ENCODE measurements around the gene ZNRF1.
"Not testable (repeated sequence)": the region's sequence is repeated elsewhere in the genome, so short reads cannot be mapped to it uniquely, and the experiment has no call there.

Gene ZNRF1

GRCh38 chr16:74998481-74999218 lies at the start of gene ZNRF1:
Gene ZNRF1, plus strand, starts transcription at chr16:74999024. Its CDS starts 648 bp downstream, at chr16:74999672.
- peak; percentile 53 to 63 for DNase-seq (ENCODE audit: low read depth in 2 of 2)

DNA sequence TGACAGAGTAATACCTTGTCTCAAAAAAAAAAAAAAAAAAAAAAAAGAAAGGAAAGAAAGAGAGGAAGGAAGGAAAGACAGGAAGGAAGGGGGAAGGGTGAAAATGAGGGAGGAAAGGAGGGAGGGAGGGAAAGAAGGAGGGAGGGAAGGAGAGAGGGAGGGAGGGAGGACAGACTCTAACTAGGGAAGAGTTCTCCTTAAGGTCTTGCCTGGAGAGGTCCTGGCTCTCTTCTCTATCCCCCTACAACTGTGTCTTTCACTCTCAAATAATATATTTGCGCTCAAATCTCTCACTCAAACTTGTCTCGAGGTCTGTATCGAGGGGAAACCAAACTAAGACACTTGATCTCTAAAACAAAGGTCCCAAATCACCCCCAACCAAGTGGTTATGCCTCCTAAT lies 49.5 kb upstream of the ZNRF1 start:
- no peak for DNase-seq (ENCODE audit: low read depth in 2 of 2)

DNA sequence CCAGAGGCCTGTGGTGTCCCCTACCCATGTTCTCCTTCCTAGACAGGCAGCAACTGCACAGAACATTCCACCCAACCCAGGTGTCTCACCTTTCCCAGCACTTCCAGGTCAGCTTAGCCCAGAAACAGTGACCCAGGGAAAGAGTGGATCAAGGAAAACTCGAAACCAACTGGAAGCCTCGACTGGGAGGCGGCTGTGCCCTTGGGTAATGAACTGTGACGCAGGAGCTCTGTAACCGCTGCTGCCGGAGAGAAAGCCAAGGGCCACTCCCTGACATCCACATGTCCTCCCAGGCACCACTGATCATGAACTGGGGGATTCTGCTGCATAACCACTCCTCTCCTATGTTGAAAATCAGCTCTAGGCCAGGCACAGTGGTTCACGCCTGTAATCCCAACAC lies 48.3 kb upstream of the ZNRF1 start:
- DNase-seq (ENCODE audit: low read depth in 2 of 2), result no peak

- no peak for DNase-seq (ENCODE audit: low read depth in 2 of 2)
Measured at GRCh38 chr16:74951206-74951605, 47.6 kb upstream of the ZNRF1 start.

- no peak for DNase-seq (ENCODE audit: low read depth in 2 of 2)
Measured at GRCh38 chr16:74951681-74952080, 47.1 kb upstream of the ZNRF1 start.

- DNase-seq (ENCODE audit: low read depth in 2 of 2), result no peak
Measured at GRCh38 chr16:74954763-74955162, 44.1 kb upstream of the ZNRF1 start.

DNA sequence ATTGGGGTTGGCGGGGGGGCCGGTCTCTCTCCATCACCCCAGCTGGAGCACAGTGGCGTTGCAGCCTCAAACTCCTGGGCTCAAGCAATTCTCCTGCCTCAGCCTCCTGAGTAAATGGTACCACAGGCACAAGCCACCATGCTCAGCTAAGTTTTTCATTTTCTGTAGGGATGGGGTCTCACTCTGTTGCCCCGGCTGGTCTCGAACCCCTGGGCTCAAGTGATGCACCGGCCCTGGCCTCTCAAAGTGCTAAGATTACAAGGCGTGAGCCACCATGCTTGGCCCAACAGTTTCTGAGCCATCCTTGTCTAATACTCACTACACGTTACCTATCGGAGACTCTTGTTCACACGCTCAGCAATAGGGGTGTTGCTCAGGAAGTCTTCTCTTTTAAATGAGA lies 25.5 kb upstream of the ZNRF1 start:
- DNase-seq (ENCODE audit: low read depth in 2 of 2), result no peak

- no peak for DNase-seq (ENCODE audit: low read depth in 2 of 2)
Measured at GRCh38 chr16:74975591-74975990, 23.2 kb upstream of the ZNRF1 start.

DNA sequence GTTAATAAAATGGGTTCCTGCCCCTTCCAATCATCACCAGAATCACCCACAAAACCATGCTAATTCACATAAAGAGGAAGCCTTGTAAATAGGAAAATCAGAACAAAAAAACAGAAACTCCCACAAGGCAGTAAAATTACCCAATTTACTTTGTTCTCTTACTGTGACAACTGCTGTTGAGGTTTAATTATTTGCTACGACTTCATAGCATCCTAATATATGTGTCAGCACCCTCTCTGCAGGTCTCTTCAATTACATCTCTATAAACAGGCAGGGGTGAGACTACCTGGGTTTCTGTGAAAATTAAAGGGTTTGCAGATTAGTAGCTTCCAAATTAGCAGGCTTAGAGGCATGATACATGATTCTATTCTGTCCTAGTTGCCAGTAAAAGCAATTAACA lies 16.6 kb upstream of the ZNRF1 start:
- no peak for DNase-seq (ENCODE audit: low read depth in 2 of 2)

GRCh38 chr16:74984194-74984528 lies 14.7 kb upstream of the ZNRF1 start:
- DNase-seq (ENCODE audit: low read depth in 2 of 2), result no peak

- peak; percentile 95 to 99 for DNase-seq (ENCODE audit: low read depth in 2 of 2)
Measured at GRCh38 chr16:74984529-74985296, 14.1 kb upstream of the ZNRF1 start, which contains the start of gene WDR59. Gene WDR59, minus strand, starts transcription at chr16:74985123. Its CDS starts 106 bp downstream, at chr16:74985017.

DNA sequence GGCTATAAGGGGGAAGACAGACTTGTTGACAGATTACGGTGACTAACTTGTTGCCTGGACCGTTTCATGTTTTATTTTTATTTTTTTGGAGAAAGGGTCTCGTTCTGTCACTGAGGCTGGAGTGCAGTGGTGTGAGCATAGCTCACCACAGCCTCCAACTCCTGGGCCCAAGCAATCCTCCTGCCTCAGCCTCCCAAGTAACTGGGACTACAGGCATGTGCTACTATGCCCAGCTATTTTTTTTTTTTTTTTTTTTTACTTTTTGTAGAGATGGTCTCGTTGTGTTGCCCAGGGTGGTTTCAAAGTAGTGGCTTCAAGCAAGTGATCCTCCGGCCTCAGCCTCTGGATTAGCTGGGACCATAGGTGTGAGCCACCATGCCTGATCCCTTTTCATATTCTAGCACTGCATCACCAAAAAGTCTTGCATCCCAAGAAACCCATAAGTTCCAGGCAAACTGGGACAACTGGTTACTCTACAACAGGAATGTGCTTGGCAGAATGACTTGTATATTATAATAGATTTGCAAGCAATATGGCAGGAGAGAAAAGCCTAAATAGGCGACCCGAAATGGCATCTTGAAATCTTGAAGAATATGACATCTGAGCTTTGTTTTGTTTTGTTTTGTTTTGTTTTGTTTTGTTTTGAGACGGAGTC lies 11.7 kb upstream of the ZNRF1 start:
- DNase-seq (ENCODE audit: low read depth in 2 of 2), result no peak

DNA sequence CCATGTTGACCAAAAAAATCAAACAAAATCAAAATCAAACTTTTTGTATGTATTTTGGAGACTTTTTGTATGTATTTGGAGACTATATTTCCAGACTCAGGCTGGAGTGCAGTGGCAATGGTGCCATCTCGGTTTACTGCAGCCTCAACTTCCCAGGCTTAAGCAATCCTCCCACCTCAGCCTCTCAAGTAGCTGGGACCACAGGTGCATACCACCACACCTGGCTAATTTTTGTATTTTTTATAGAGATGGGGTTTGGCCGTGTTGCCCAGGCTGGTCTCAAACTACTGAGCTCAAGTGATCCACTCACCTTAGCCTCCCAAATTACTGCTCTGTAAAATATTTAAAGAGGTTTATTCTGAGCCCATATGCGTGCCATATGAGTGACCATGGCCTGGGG lies 9.0 kb upstream of the ZNRF1 start:
- DNase-seq (ENCODE audit: low read depth in 2 of 2), result not testable (repeated sequence)

- DNase-seq (ENCODE audit: low read depth in 2 of 2), result no peak
Measured at GRCh38 chr16:74990832-74991231, 8.0 kb upstream of the ZNRF1 start.

GRCh38 chr16:74991268-74991592 lies 7.6 kb upstream of the ZNRF1 start:
- no peak for DNase-seq (ENCODE audit: low read depth in 2 of 2)

GRCh38 chr16:74991593-74992403 lies 7.0 kb upstream of the ZNRF1 start:
- DNase-seq (ENCODE audit: low read depth in 2 of 2), result no peak

DNA sequence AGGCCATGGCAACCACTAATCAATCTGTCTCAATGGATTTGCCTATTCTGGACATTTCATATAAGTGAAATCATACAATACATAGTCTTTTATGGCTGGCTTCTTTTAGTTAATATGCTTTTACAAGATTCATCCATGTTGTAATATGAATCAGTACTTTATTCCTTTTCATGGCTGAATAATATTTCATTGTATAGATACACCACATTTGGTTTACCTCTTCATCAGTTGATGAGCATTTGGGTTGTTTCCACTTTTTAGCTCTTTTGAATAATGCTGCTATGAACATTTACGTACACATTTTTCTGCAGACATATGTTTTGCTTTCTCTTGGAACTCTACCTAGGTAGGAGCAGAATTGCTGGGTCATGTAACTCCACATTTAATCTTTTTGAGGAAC lies 2.8 kb upstream of the ZNRF1 start:
- no peak for DNase-seq (ENCODE audit: low read depth in 2 of 2)

DNA sequence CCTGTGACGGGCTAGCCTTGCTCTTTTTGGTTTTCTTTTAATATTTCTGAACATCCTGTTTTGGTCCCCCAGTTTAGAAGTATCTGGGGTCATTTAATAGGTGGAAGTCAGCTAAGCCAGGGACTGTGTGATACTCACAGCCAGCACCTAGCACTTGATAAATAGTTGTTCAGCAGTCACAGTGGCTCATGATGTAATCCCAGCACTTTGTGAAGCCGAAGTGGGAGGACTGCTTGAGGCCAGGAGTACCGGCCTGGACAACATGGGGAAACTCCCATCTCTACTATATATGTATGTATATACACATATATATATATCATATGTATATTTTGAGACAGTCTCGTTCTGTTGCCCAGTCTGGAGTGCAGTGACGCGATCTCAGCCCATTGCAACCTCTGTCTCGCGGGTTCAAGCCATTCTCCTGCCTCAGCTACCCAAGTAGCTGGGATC lies 1.8 kb upstream of the ZNRF1 start:
- DNase-seq (ENCODE audit: low read depth in 2 of 2), result no peak

- no peak for DNase-seq (ENCODE audit: low read depth in 2 of 2)
Measured at GRCh38 chr16:74999219-74999608, 390 bp downstream of the ZNRF1 start.

GRCh38 chr16:74999609-75000480 lies 1.0 kb downstream of the ZNRF1 start:
- DNase-seq (ENCODE audit: low read depth in 2 of 2), result peak; percentile 13

DNA sequence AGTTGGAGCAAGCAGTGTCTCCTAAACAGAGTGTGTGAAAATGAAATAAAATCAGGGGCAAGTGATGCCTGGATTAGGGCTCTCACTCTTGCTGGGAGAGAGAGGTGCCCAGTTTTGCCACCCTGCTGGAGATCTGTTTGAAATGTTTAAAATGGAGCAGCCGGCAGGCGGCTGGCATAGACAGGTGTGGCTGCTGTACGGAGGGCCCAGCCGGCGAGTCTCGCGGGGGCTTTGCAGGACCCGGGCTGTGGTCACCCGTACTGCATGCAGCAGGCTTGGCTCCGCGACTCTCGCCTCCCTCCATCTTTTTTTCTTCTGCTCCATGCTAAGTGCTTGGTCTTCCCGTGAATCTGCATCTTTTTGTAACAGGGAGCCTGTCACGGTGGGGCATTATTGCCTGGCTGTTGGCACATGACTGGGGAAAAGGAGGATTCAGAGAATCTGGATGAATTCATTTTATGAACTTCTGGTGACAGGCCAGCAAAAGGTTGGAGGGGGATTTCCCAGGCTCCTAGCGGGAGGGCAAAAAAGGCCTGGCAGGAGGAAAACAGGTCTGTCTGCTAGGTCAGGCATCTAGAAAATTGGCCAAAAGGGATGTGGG lies 1.8 kb downstream of the ZNRF1 start:
- no peak for DNase-seq (ENCODE audit: low read depth in 2 of 2)

All from stimulated activated CD8-positive, alpha-beta memory T cell treated with anti-CD3 and anti-CD28 coated beads, Interleukin-15, amount 100 ng/mL, for 4 hours (primary cell).